ENCODE results near the gene ICA1L.

The ICA1L gene

GRCh38 chr2:202773301-202773973 is 98.1 kb downstream of the ICA1L start:
- TF ChIP-seq CTCF (IDR thresholded peaks at IDR 0.05; ENCODE audit: insufficient read depth, low read depth, low read length, missing control alignments) = no peak
- no peak overlapping the region for H3K4me3 ChIP-seq (ENCODE audit: low read depth, low read length)
- no peak for DNase-seq (ENCODE audit: low read depth)

GRCh38 chr2:202771741-202772460 is 99.7 kb downstream of the ICA1L start:
- no peak for DNase-seq (ENCODE audit: low read depth)
- H3K4me3 ChIP-seq (ENCODE audit: low read depth, low read length) = no peak overlapping the region
- no peak for TF ChIP-seq CTCF (IDR thresholded peaks at IDR 0.05; ENCODE audit: insufficient read depth, low read depth, low read length, missing control alignments)

GRCh38 chr2:202771336-202771735 is 100.2 kb downstream of the ICA1L start:
- no peak for DNase-seq (ENCODE audit: low read depth)
- TF ChIP-seq CTCF (IDR thresholded peaks at IDR 0.05; ENCODE audit: insufficient read depth, low read depth, low read length, missing control alignments) = no peak
- no peak overlapping the region for H3K4me3 ChIP-seq (ENCODE audit: low read depth, low read length)

- DNase-seq (ENCODE audit: low read depth) = no peak
These were observed 102.4 kb downstream of the ICA1L start for GRCh38 chr2:202769201-202769600.

GRCh38 chr2:202768273-202768672 is 103.3 kb downstream of the ICA1L start:
- DNase-seq (ENCODE audit: low read depth) = no peak
- TF ChIP-seq CTCF (IDR thresholded peaks at IDR 0.05; ENCODE audit: insufficient read depth, low read depth, low read length, missing control alignments) = no peak
- H3K4me3 ChIP-seq (ENCODE audit: low read depth, low read length) = no peak overlapping the region

More at GRCh38 chr2:202769201-202769600, 102.4 kb downstream of the ICA1L start:
- no peak for TF ChIP-seq CTCF (IDR thresholded peaks at IDR 0.05; ENCODE audit: insufficient read depth, low read depth, low read length, missing control alignments)
- no peak overlapping the region for H3K4me3 ChIP-seq (ENCODE audit: low read depth, low read length)

GRCh38 chr2:202765436-202765835 is 106.1 kb downstream of the ICA1L start:
- H3K4me3 ChIP-seq (ENCODE audit: low read depth, low read length) = no peak overlapping the region
- no peak for DNase-seq (ENCODE audit: low read depth)
- no peak for TF ChIP-seq CTCF (IDR thresholded peaks at IDR 0.05; ENCODE audit: insufficient read depth, low read depth, low read length, missing control alignments)

All from GM12865 (cell line).